Left kidney (tissue), 2 donors: Measurements from ENCODE around the gene PRR11. TPM values are rescaled to one million over a fixed set of nuclear protein-coding genes. Genes with fewer than 3 reads are reported as not detected.
"Not testable (repeated sequence)": the region's sequence is repeated elsewhere in the genome, so short reads cannot be mapped to it uniquely, and the experiment has no call there.

Experiments used
- DNase-seq: peaks from one replicate; pipeline ENCODE4 v3.0.0-alpha.2; 2013
- polyA plus RNA-seq: library from polyadenylated mRNA; unstranded; fragments of 120-200 nt; gene quantifications from one replicate; pipeline ENCODE4 v1.2.1, GENCODE V29; 2013; ENCODE audit not compliant: insufficient read length

PRR11 gene
- polyA plus RNA-seq, 1 donor: 27.9 TPM

DNA sequence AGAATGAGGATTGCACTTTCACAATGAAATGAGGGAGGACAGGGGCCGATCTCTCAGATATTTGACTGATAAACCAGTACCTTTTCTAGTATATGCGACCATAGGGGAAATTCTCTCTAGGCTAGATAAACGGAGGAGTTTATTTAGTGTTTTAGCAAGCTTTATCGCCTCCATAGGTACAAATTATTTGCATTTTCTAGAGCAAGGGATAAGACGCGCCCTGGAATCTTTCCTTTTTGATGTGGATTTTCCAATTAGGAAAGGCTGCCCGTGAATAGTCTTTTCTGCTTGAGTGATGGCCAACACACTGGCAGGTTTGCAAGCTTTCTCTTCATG, 64.4 kb downstream of the PRR11 start:
- DNase-seq: no peak

DNA sequence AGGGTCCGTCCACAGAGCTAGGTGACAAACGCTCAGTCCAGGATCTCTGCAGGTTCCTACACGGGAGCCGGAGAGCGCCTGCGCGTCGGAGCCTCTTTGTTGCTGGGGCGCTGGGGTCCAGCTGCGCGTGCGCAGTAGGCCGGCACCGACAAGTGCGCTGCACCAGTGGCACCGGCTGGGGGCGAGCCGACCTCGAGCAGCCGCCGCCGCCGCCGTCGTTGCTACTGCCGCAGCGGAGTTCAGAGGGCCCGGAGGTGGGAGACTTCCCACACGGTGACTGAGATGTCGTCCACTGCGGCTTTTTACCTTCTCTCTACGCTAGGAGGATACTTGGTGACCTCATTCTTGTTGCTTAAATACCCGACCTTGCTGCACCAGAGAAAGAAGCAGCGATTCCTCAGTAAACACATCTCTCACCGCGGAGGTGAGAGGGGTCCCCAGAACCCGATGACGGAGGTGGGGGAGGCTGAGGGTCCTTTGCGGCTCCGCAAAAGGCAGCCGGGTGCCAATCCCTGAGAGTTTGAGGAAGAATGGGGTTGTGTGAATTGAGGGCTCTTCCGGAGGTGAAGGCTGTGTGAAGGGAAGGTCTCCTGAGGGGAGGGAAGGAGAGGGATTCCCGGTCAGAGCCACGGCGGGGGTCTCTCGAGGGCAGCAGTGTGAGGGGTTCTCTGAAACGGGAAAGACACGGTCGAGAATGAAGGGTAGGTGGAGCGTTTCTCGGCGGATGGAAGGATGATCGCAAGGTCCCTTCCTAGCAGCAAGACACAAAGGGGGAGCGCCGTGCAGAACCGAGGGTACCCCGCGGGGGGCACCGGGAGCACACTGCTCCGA, 65.0 kb downstream of the PRR11 start, which contains the start of gene GDPD1:
TSS of gene GDPD1 (plus strand) at position 184 of the 831 bp plus-strand sequence. CDS start at position 283, 99 bp downstream.
- DNase-seq: peak; percentile 94

DNA sequence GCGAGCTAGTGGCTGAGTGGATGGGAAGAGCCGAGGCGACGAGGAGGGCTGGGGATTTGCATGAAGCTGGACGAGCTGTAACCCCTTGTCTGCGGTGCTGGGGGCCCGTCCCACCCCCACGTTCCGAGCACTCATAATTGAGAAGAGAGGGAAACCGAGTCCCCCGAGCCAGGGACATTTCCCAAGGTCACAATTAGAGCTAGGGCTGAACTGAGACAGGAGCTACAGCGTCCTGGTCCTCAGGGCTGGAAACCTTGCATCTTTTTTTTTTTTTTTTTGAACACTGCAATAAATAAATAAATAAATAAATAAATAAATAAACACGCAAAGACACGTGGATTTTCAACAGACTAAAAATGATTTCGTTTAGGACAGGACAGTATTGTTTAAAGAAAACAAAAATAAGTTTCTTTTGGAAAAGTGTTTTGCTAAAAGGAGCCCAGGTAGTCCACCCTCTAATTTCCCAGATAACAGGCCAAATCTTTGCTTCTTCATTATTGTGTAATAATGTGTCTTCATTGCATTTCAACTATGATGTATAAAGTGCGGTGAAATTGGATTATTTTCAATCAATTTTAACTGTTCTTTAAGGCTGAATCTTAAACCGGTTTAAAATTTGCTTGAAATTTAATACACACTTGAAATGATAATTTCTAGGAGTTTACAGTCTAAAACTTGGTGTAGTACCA, 65.8 kb downstream of the PRR11 start:
- peak; percentile 30 for DNase-seq

DNA sequence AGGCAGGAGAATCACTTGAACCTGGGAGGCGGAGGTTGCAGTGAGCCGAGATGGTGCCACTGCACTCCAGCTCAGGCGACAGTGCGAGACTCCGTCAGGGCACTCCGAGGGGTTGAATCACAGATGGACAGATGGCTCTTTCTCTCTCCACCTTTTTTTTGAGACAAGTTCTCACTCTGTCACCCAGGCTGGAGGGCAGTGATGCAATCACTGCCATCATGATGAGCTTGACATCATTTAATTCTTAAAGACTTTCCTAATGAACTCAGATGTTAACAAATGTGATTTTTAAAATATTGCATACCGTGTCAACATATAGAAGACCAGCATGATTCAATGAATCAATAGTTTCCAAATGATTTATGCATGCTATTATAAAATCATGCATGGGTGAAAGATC, 68.3 kb downstream of the PRR11 start:
- DNase-seq: no peak

DNA sequence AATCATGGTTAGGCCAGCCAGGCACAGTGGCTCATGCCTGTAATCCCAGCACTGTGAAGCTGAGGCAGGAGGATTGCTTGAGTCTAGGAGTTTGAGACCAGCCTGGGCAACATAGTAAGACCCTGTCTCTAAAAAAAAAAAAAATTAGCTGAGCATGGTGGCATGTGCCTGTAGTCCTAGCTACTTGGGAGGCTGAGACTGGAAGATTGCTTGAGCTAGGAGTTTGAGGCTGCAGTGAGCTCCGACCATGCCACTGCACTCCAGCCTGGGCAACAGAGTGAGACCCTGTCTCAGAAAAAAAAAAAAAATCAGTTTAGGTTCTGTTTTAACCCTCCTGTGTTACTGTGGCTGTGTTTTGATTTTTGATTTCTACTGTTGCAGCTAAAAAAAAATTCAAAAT, 73.0 kb downstream of the PRR11 start:
- not testable (repeated sequence) for DNase-seq

DNA sequence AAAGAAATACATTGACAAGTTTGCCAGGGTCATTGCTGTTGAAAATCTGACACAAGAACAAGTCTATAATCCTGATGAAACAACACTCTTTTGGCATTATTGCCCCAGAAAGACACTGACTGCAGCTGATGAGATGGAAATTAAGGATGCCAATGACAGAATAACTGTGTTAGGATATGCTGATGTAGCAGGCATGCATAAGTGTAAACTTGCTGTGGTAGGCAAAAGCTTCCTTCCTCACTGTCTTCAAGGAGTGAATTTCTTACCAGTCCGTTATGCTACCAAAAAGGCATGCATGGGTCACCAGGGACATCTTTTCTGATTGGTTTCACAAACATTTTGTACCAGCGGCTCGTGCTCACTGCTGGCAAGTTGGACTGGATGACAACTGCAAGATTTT, 75.2 kb downstream of the PRR11 start:
- no peak for DNase-seq

DNA sequence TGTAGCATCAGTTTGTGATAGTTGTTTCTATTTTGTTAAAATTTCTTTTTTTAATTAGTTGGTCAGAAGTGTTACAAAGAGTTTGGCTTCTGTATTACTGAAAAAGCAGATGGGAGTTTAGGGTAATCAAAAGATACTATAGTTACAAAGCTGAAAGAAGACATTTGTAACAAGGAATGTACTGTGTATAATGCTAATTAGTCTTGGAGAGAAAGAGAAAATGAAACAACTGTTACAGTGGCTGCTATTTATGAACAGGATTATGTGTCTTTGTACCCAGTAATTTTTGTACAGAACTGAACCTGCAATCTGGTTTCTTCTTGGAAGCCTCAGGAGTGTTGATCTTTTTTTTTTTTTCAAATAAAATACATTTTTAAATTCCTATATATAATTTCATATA, 79.1 kb downstream of the PRR11 start:
- no peak for DNase-seq

DNA sequence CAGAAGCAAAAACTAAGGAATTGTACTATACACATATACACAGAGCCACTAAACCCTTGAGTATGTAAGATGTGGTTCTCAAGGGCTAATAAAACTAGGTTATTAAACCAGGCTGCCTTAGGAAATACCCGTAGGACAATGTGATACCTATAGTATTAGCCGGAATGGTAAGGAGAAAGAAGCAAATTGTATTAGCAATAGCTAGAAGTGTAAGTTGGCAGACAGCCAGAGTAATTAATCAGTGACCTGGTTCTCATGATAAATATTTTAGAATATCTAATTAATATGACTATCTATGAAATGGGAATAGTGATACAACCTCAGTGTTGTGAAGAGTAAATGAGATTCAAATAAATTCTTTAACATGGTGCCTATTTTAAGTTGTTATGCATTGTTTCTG, 83.4 kb downstream of the PRR11 start:
- no peak for DNase-seq

DNA sequence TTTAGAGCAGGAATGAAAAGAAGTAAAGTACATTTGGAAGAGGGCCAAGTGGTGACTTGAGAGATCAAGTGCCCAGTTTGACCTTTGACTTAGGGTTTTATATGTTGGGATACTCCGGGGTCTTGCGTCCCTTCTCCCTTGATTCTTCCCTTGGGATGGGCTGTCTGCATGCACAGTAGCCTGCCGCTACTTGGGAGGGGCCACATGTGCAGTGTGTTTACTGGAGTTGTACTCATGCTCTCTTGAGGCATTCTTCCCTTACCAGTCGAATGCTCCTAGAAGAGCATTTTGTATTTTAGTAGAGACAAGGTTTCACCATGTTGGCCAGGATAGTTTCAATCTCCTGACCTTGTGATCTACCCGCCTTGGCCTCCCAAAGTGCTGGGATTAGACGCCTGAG, 88.5 kb downstream of the PRR11 start:
- DNase-seq: no peak

Other genes with a start within 250 kb of the PRR11 start
- gene TRIM37, start 48.9 kb upstream of the PRR11 start, polyA plus RNA-seq: 30.9 TPM
- 91.7 TPM for gene SKA2, start 560 bp upstream of the PRR11 start, polyA plus RNA-seq
- 25.3 TPM for gene SMG8, start 54.3 kb downstream of the PRR11 start, polyA plus RNA-seq
- gene GDPD1, start 64.8 kb downstream of the PRR11 start, polyA plus RNA-seq: 12.5 TPM
- gene YPEL2, start 175.9 kb downstream of the PRR11 start, polyA plus RNA-seq: 36.1 TPM